Measurements from ENCODE around the gene TLE4. TPM values are rescaled to one million over a fixed set of nuclear protein-coding genes. Genes with fewer than 3 reads are reported as not detected.

Gene TLE4
- total RNA-seq, 4 donors from 2014 or later = 30.1 to 32.9 (median 30.7) TPM

GRCh38 chr9:79687131-79687447, 115.3 kb downstream of the TLE4 start:
- ATAC-seq (ENCODE audit: low FRiP score) = no peak
- DNase-seq (ENCODE audit: low spot score) = no peak
- no peak for TF ChIP-seq CTCF (IDR thresholded peaks at IDR 0.05)

DNA sequence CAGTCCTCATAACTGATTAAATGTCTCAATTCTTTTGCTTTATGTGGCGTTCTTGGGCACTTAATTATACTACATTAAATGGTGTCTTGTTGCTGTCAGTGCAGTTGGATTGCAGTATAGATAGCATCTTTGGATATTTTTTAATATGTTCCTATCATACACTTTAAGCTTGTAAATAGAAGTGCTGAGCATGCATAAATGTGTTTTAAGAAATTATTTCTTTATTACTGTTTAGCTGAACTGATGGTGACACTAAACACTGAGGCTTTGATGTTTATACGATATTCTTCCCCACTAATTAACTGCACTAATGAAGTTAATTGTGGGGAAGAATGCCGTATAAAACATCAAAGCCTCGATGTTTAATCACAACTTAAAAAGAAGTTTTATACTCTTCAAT, 116.6 kb downstream of the TLE4 start:
- ATAC-seq (ENCODE audit: low FRiP score) (no peak), DNase-seq (ENCODE audit: low spot score) (no peak)
- no peak for TF ChIP-seq CTCF (IDR thresholded peaks at IDR 0.05)

DNA sequence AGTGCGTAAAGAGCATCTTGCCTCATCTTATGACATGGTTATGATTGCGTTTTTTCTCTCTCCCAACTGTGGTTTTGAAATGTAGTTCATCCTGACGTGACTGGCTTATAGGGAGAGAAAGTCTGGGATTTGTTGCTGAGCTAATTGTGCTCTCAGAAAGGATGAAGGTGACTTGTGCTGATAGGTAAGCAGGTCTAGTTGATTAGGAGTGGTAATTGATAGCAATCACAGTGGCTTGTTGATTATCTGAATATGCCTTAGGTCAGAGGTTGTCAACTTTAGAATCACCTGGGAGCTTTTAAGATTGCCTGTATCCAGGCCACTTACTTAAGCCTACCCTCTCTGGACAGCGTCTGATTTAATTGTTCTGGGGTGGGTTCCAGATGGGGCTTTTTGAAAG, 117.8 kb downstream of the TLE4 start:
- no peak for ATAC-seq (ENCODE audit: low FRiP score)
- TF ChIP-seq CTCF (IDR thresholded peaks at IDR 0.05) = no peak
- DNase-seq (ENCODE audit: low spot score) = no peak

- no peak for TF ChIP-seq CTCF (IDR thresholded peaks at IDR 0.05)
Observed at GRCh38 chr9:79691496-79691895, 119.7 kb downstream of the TLE4 start.

DNA sequence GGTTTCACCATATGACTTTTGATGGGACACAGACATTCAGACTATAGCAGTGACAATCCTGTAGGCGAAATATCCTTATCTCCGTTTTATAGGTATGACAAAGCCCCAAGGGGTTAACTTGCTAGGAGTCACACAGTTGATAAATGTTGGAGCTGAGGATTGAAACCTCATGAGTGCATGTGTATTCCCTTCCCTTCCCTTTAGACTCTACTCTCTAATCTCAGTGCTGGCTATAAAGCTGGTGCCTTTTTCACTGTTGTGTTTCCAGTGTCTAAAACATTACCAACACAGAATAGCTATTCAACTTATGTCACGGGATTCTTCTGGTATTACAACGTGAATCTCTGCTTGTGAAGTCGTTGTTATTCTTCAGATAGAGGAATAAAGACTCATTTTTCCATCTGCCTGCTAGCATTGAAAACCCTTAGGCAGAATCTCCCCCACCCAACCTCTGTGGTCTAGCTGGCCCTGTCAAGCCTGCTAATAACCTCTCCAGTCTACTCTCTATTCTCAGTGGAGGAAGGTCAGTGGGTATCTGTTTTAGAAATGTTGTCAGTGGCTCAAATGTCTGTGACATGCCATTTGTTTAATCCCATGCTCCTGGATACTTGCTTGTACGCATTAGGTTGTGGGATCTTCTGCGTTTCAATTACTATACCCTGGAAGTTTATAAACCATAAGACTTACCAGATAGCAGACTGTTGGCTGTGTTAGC, 121.2 kb downstream of the TLE4 start:
- ATAC-seq (ENCODE audit: low FRiP score) (no peak), DNase-seq (ENCODE audit: low spot score) (no peak)
- TF ChIP-seq CTCF (IDR thresholded peaks at IDR 0.05) = no peak

More at GRCh38 chr9:79691496-79691895, 119.7 kb downstream of the TLE4 start:
- DNase-seq (ENCODE audit: low spot score) = no peak
- no peak for ATAC-seq (ENCODE audit: low FRiP score)

- no peak for ATAC-seq (ENCODE audit: low FRiP score)
- no peak for DNase-seq (ENCODE audit: low spot score)
- no peak for TF ChIP-seq CTCF (IDR thresholded peaks at IDR 0.05)
Observed at GRCh38 chr9:79693750-79694149, 122.0 kb downstream of the TLE4 start.

GRCh38 chr9:79694208-79694607, 122.4 kb downstream of the TLE4 start:
- no peak for TF ChIP-seq CTCF (IDR thresholded peaks at IDR 0.05)
- DNase-seq (ENCODE audit: low spot score) (no peak), ATAC-seq (ENCODE audit: low FRiP score) (no peak)
